CD4-positive, alpha-beta memory T cell (primary cell): ENCODE data around the gene ING1. TPM values are rescaled to one million over a fixed set of nuclear protein-coding genes. Genes with fewer than 3 reads are reported as not detected.

ENCODE experiments used
- CTCF ChIA-PET: fragments of 350-600 bp; sonication (Branson Sonifier 250); formaldehyde crosslinking; loops from one replicate; lab custom pipeline; 2021; ENCODE audit warnings: inconsistent platforms; ENCODE audit not compliant: partially characterized antibody; lab: Charles Lee
- POLR2A ChIA-PET: fragments of 350-600 bp; sonication (Branson Sonifier 250); formaldehyde crosslinking; loops from one replicate; lab custom pipeline; 2021; ENCODE audit not compliant: partially characterized antibody; lab: Charles Lee
- DNase-seq, 5 donors: peaks; one replicate each; pipeline versions ENCODE4 v3.0.0 to v3.0.0-alpha.2; 2020 to 2022; ENCODE audit warnings: mixed read lengths in 1 of 5
- H3K27ac ChIP-seq: one replicate; pipeline ENCODE4 v1.7.0; 2013; ENCODE audit warnings: low read depth, low read length
- H3K27me3 ChIP-seq: 2 replicates; pipeline ENCODE4 v1.7.0; 2013; ENCODE audit warnings: mild to moderate bottlenecking, low read length, moderate library complexity; ENCODE audit not compliant: insufficient read depth
- H3K36me3 ChIP-seq: 2 replicates; pipeline ENCODE4 v1.7.0; 2013; ENCODE audit warnings: mild to moderate bottlenecking, low read length, moderate library complexity; ENCODE audit not compliant: insufficient read depth
- H3K4me1 ChIP-seq: 2 replicates; pipeline ENCODE4 v1.7.0; 2013; ENCODE audit warnings: mild to moderate bottlenecking, low read length, moderate library complexity; ENCODE audit not compliant: insufficient read depth
- H3K4me3 ChIP-seq, 2 donors: one replicate each; pipeline ENCODE4 v1.7.0; 2013; ENCODE audit warnings: low read length in 2 of 2, mild to moderate bottlenecking in 1 of 2
- H3K9me3 ChIP-seq, 2 donors: one replicate each; pipeline ENCODE4 v1.7.0; 2013; ENCODE audit warnings: low read length in 2 of 2, control low read depth in 1 of 2; ENCODE audit not compliant: control insufficient read depth in 1 of 2
- H3K27ac Mint-ChIP-seq, 7 donors: one replicate each; pipeline ENCODE4 v1.8.0; 2020 to 2021; ENCODE audit warnings: mixed read lengths in 7 of 7, mild to moderate bottlenecking in 6 of 7, inconsistent platforms in 3 of 7, moderate library complexity in 3 of 7
- H3K27me3 Mint-ChIP-seq, 2 donors: one replicate each; pipeline ENCODE4 v1.8.0; 2020 to 2021; ENCODE audit warnings: mixed read lengths in 2 of 2
- H3K36me3 Mint-ChIP-seq, 2 donors: one replicate each; pipeline ENCODE4 v1.8.0; 2020 to 2021; ENCODE audit warnings: mixed read lengths in 2 of 2, inconsistent platforms in 1 of 2, mild to moderate bottlenecking in 1 of 2
- H3K4me1 Mint-ChIP-seq, 4 donors: one replicate each; pipeline ENCODE4 v1.8.0; 2020 to 2021; ENCODE audit warnings: mixed read lengths in 4 of 4, mild to moderate bottlenecking in 1 of 4
- H3K4me3 Mint-ChIP-seq, 8 donors: one replicate each; pipeline ENCODE4 v1.8.0; 2020 to 2021; ENCODE audit warnings: mixed read lengths in 8 of 8, mild to moderate bottlenecking in 7 of 8, moderate library complexity in 6 of 8, inconsistent platforms in 3 of 8
- H3K9me3 Mint-ChIP-seq, 8 donors: one replicate each; pipeline ENCODE4 v1.8.0; 2020 to 2021; ENCODE audit warnings: mixed read lengths in 8 of 8, mild to moderate bottlenecking in 5 of 8, inconsistent platforms in 3 of 8, moderate library complexity in 1 of 8
- intact Hi-C: fragments of 100-400 bp; cut with micrococcal nuclease; formaldehyde crosslinking; loops from one replicate; pipeline ENCODE4 v1.15.1; 2023
- polyA plus RNA-seq, 2 donors: library from polyadenylated mRNA; unstranded; fragments of 300-500 nt; fragmentation: Illumina TruSeq; gene quantifications; one replicate each; pipeline ENCODE4 v1.2.3, GENCODE V29; 2021
- total RNA-seq, 2 experiments: library from RNA; stranded (reverse); gene quantifications; one replicate each; pipeline ENCODE4 v1.2.3, GENCODE V29; 2021

Gene ING1
- total and polyA plus RNA-seq, 4 experiments from 2014 or later, result 9.1 to 29.4 (median 22.1) TPM

GRCh38 chr13:110683921-110684320 is 29.6 kb upstream of the ING1 start:
- H3K27me3 Mint-ChIP-seq, result no peaks in the 10 kb centered on the region
- peaks cover 26 to 58% of the 10 kb centered on the region in 2 donors for H3K36me3 Mint-ChIP-seq
- Histone ChIP-seq H3K27ac (no peak overlapping the region), H3K4me3 (no peak overlapping the region), H3K9me3 (no peaks in the 10 kb centered on the region), H3K4me1 (no peaks in the 10 kb centered on the region), H3K36me3 (peaks cover 26% of the 10 kb centered on the region), H3K27me3 (no peaks in the 10 kb centered on the region)
- no peak for DNase-seq
- POLR2A ChIA-PET, result interaction anchor here (2.1 kb wide), 1 partner anchor 31 kb away, joined by 20 read pairs; the partner anchor contains the start of gene ING1
- intact Hi-C loops, result loop anchor here (1.0 kb wide), 2 partner anchors 30 to 135 kb away; no protein-coding TSS in a partner anchor
- CTCF ChIA-PET, result interaction anchor here (0.8 to 4.7 kb wide), 13 partner anchors 14 to 149 kb away, joined by 3 to 80 read pairs (median 4); partner anchors contain the start of gene CARS2
- peaks cover 0 to 8% (median 3%) of the 10 kb centered on the region in 4 donors for H3K4me1 Mint-ChIP-seq
- no peak overlapping the region for H3K27ac Mint-ChIP-seq
- no peak overlapping the region for H3K4me3 Mint-ChIP-seq
- no peaks in the 10 kb centered on the region for H3K9me3 Mint-ChIP-seq

DNA sequence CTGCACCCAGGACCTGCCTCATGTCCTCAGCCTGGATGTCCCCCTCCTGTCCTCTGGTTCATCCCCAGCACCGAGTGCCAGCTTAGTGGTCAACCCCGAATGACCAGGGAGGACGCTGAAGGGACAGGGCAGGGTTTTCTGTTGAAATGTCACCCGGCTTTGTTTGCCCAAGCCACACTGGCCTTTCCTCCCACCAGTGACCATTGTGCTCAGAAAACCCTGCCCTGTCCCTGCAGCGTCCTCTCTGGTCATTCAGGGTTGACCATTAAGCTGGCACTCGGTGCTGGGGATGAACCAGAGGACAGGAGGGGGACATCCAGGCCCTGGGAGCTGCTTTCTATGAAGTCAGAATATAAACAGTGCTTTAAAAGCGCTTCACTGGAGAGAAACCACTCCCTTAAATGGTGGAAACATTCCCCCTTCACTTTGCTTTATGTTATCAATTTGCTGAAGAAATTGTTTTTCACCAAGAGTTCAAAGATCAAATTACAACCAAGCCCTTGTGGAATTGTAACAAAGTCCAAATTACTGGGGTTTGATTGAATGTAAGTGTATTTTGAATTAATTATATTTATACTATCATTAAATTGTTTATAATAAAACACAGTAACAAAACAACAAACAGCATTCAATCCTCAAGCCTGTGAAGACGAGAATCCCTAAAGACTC is 29.0 kb upstream of the ING1 start:
- DNase-seq, result no peak
- no peak overlapping the region for H3K4me3 Mint-ChIP-seq
- peaks cover 26 to 59% of the 10 kb centered on the region in 2 donors for H3K36me3 Mint-ChIP-seq
- intact Hi-C loops, result no loop called here
- H3K36me3 ChIP-seq, result peaks cover 26% of the 10 kb centered on the region
- no peak overlapping the region for H3K4me3 ChIP-seq
- H3K27me3 Mint-ChIP-seq, result no peaks in the 10 kb centered on the region
- H3K9me3 ChIP-seq, result no peaks in the 10 kb centered on the region
- ChIA-PET CTCF (interaction anchor here (0.8 to 4.7 kb wide), 6 partner anchors 15 to 141 kb away, joined by 3 to 80 read pairs (median 5); no protein-coding TSS in a partner anchor), POLR2A (interaction anchor here (2.1 kb wide), 1 partner anchor 31 kb away, joined by 20 read pairs; the partner anchor contains the start of gene ING1)
- H3K27ac ChIP-seq, result no peak overlapping the region
- H3K4me1 Mint-ChIP-seq, result peaks cover 0 to 9% (median 4%) of the 10 kb centered on the region in 4 donors
- no peak overlapping the region for H3K27ac Mint-ChIP-seq
- H3K4me1 ChIP-seq, result no peaks in the 10 kb centered on the region
- H3K27me3 ChIP-seq, result no peaks in the 10 kb centered on the region
- no peaks in the 10 kb centered on the region for H3K9me3 Mint-ChIP-seq

DNA sequence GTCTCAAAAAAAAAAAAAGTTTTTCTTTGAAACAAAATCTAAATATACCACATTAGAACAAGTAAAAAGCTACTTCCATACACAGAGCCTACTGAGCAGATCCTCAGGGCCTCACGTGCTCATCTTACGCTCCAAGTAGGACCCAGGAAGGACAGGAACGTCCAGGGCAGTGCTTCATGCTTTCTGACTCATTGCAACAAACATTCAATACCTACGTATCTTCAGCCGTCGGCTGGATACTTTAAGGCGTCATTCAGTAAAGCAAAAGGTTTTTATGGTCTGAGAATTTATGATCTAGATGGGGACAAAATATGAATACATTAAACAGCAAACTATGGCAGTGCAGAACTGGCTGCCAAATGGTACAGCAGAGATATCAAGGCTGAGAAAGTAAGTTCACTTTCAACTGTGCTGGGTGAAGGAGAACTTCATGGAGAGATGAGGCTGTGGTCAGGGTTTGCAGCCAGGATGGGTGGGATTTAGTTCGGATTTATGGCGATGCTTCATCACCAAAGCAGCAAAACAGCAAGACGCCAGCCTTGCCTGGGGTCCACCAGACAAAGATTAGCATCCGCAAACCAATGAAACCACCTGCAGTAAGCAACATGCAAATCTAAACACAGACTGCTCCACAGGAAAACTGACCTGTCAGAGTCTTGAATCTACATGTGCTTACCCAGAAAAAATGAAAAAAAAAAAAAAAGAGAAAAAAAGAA is 28.0 kb upstream of the ING1 start:
- H3K4me3 Mint-ChIP-seq, result no peak overlapping the region
- no peaks in the 10 kb centered on the region for H3K4me1 ChIP-seq
- H3K27ac Mint-ChIP-seq, result peak overlapping the region in 2 of 7 donors; percentile 30 to 34
- no peaks in the 10 kb centered on the region for H3K9me3 ChIP-seq
- CTCF ChIA-PET, result interaction anchor here (1.7 kb wide), 1 partner anchor 140 kb away, joined by 3 read pairs; no protein-coding TSS in a partner anchor
- no peaks in the 10 kb centered on the region for H3K9me3 Mint-ChIP-seq
- DNase-seq, result no peak
- no peaks in the 10 kb centered on the region for H3K27me3 Mint-ChIP-seq
- H3K4me3 ChIP-seq, result no peak overlapping the region
- no peaks in the 10 kb centered on the region for H3K27me3 ChIP-seq
- H3K36me3 ChIP-seq, result peaks cover 24% of the 10 kb centered on the region
- POLR2A ChIA-PET, result no interaction called here
- peaks cover 0 to 12% (median 5%) of the 10 kb centered on the region in 4 donors for H3K4me1 Mint-ChIP-seq
- H3K27ac ChIP-seq, result no peak overlapping the region
- H3K36me3 Mint-ChIP-seq, result peaks cover 28 to 59% of the 10 kb centered on the region in 2 donors
- intact Hi-C loops, result no loop called here

DNA sequence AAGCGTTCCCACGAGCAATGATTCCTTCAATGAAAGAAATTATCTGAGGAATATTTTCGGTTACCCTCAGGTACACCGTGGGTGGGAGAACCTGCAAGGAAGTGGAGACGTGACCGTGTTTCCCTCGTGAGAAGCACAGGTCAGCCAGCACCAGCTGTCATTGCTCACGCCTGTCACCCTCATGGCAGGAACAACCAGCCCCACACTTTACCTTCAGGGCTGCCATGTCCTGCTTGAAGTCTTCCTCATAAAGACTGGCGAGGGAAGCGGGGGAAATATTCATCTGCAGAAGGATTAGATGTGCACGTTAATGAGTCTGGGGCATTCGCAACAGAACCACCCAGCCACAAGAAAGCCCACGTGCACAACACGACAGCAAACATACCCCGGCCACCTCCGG is 25.8 kb upstream of the ING1 start:
- Histone ChIP-seq H3K4me3 (no peak overlapping the region), H3K27ac (no peak overlapping the region), H3K4me1 (no peaks in the 10 kb centered on the region), H3K27me3 (no peaks in the 10 kb centered on the region), H3K36me3 (peaks cover 11% of the 10 kb centered on the region), H3K9me3 (no peaks in the 10 kb centered on the region)
- ChIA-PET CTCF (no interaction called here), POLR2A (interaction anchor here (1.1 kb wide), 1 partner anchor 25 kb away, joined by 3 read pairs; no protein-coding TSS in a partner anchor)
- Mint-ChIP-seq H3K27me3 (no peaks in the 10 kb centered on the region), H3K9me3 (no peaks in the 10 kb centered on the region), H3K36me3 (peaks cover 20 to 50% of the 10 kb centered on the region in 2 donors), H3K4me3 (no peak overlapping the region), H3K27ac (no peak overlapping the region), H3K4me1 (peaks cover 0 to 10% (median 7%) of the 10 kb centered on the region in 4 donors)
- intact Hi-C loops, result no loop called here
- no peak for DNase-seq

DNA sequence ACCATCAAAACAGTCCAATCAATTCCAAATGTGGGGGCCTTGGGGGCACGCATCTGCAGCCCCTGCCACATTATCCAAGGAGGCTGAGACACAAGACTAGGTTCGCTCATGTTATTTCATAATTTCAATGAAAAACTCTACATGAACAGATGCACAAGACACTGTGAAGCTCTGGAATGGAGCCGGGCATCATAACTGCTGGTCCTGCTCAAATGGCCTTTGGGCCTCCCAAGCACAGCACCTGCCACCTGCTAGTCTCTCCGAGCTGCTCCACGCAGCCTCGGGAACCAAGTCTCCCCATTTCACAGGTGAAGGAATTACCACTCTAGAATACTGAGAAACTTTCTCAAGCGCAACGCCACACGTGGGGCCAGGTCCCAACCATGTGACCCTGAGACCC is 24.5 kb upstream of the ING1 start:
- intact Hi-C loops, result no loop called here
- H3K9me3 ChIP-seq, result no peaks in the 10 kb centered on the region
- Mint-ChIP-seq H3K36me3 (peaks cover 20 to 45% of the 10 kb centered on the region in 2 donors), H3K27ac (peak overlapping the region in 1 of 7 donors; percentile 74), H3K4me3 (no peak overlapping the region), H3K4me1 (peaks cover 0 to 10% (median 7%) of the 10 kb centered on the region in 4 donors), H3K9me3 (no peaks in the 10 kb centered on the region), H3K27me3 (no peaks in the 10 kb centered on the region)
- H3K4me1 ChIP-seq, result no peaks in the 10 kb centered on the region
- no peak overlapping the region for H3K27ac ChIP-seq
- peaks cover 15% of the 10 kb centered on the region for H3K36me3 ChIP-seq
- no peak for DNase-seq
- CTCF ChIA-PET, result interaction anchor here (0.7 kb wide), 1 partner anchor 131 kb away, joined by 4 read pairs; no protein-coding TSS in a partner anchor
- H3K27me3 ChIP-seq, result no peaks in the 10 kb centered on the region
- POLR2A ChIA-PET, result no interaction called here
- no peak overlapping the region for H3K4me3 ChIP-seq

DNA sequence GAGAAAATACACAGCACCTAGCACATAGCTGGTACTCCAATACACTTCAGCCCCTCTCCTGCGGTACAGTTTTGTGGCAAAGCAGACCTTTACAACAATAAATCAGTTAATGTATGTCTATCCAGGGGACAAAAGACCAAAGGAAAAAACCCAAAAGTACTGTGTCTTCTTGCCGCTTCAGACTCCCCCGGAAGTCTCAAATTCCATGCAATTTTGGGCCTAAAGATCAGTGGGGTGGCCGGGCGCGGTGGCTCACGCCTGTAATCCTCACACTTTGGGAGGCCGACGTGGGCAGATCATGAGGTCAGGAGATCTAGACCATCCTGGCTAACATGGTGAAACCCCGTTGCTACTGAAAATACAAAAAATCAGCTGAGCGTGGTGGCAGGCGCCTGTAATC is 23.8 kb upstream of the ING1 start:
- Histone ChIP-seq H3K36me3 (peaks cover 15% of the 10 kb centered on the region), H3K27me3 (no peaks in the 10 kb centered on the region), H3K4me3 (no peak overlapping the region), H3K4me1 (no peaks in the 10 kb centered on the region), H3K27ac (no peak overlapping the region), H3K9me3 (no peaks in the 10 kb centered on the region)
- Mint-ChIP-seq H3K36me3 (peaks cover 20 to 45% of the 10 kb centered on the region in 2 donors), H3K27me3 (no peaks in the 10 kb centered on the region), H3K9me3 (no peaks in the 10 kb centered on the region), H3K4me1 (peaks cover 0 to 10% (median 7%) of the 10 kb centered on the region in 4 donors), H3K4me3 (no peak overlapping the region), H3K27ac (peak overlapping the region in 1 of 7 donors; percentile 41)
- intact Hi-C loops, result no loop called here
- no peak for DNase-seq
- ChIA-PET POLR2A (interaction anchor here (1.1 kb wide), 1 partner anchor 25 kb away, joined by 4 read pairs; no protein-coding TSS in a partner anchor), CTCF (interaction anchor here (0.7 kb wide), 2 partner anchors 130 to 131 kb away, joined by 3 to 4 read pairs; no protein-coding TSS in a partner anchor)
